Measurements from ENCODE around the gene CPM. TPM values are rescaled to one million over a fixed set of nuclear protein-coding genes. Genes with fewer than 3 reads are reported as not detected.

CPM gene
- total and polyA plus RNA-seq, 10 of the 15 experiments (the other 5 are each of a cell fraction or from before 2014, with no cell fraction given) = 0.06 to 1.7 (median 0.41) TPM

DNA sequence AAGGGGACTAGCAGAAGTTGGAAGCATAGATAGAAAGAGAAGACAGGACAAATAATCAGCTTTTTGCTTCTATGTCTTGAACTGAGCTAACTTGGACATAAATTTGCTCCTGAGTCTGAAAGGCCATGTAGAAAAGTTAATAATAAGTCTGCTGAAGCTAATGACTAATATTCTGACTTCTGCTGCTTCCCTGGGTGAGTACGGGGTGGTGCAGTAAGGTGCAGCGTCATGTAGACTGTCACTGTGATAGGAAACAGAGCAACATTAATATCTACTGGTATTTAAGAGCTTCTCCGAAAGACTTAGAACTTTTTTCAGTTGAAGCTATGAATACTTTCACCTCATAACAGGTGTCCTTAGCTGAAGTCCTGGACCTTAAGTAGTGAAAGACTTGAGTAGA lies 34.1 kb upstream of the CPM start:
- Histone ChIP-seq H3K4me1 (ENCODE audit: control insufficient read depth, insufficient read depth, low read length) (no peaks in the 10 kb centered on the region), H2AFZ (ENCODE audit: control insufficient read depth, low read depth, low read length) (no peak overlapping the region), H3K9me3 (replicated peaks; ENCODE audit: control insufficient read depth, insufficient read depth, low read length) (no peaks in the 10 kb centered on the region), H3K27ac (ENCODE audit: control insufficient read depth, insufficient read depth) (no peak overlapping the region), H3K4me3 (no peak overlapping the region), H3K79me2 (ENCODE audit: control insufficient read depth, insufficient read depth, low read length) (no peaks in the 10 kb centered on the region), H3K4me2 (ENCODE audit: control insufficient read depth, insufficient read depth) (no peak overlapping the region), H3K27me3 (replicated peaks in 1 of 2; ENCODE audit: control insufficient read depth in 2 of 2, insufficient read depth in 2 of 2, low read length in 1 of 2) (no peaks in the 10 kb centered on the region), H3K36me3 (ENCODE audit: control insufficient read depth in 2 of 2, insufficient read depth in 2 of 2, low read length in 1 of 2) (no peaks in the 10 kb centered on the region), H3K9ac (ENCODE audit: control insufficient read depth, insufficient read depth, low read length) (no peak overlapping the region), H4K20me1 (ENCODE audit: control insufficient read depth, insufficient read depth) (no peaks in the 10 kb centered on the region)
- WGBS (ENCODE audit: insufficient coverage, insufficient replicate concordance, low lambda C conversion rate, missing lambda C conversion rate) = 9% methylated on average over 3 of the region's 3 CpGs
- ChIA-PET POLR2A (no interaction called here), CTCF (interaction anchor here (0.9 kb wide), 1 partner anchor 16 kb away, joined by 3 read pairs; no protein-coding TSS in a partner anchor), SMC1A (ENCODE audit: uncharacterized antibody, unreplicated experiment) (interaction anchor here (0.7 to 1.3 kb wide), 3 partner anchors 9 to 64 kb away, joined by 3 to 4 read pairs (median 3); no protein-coding TSS in a partner anchor), RAD21 (ENCODE audit: unreplicated experiment) (interaction anchor here (0.6 kb wide), 2 partner anchors 134 to 926 kb away, joined by 3 read pairs; no protein-coding TSS in a partner anchor)
- DNase-seq (ENCODE audit: low read depth, low spot score) = no peak
- no peak for FAIRE-seq
- ATAC-seq = no peak
- TF ChIP-seq E4F1 (IDR thresholded peaks at IDR 0.05; ENCODE audit: borderline replicate concordance, partially characterized antibody) = no peak
- no peak for TF ChIP-seq LARP7 (IDR thresholded peaks at IDR 0.05)
- TF ChIP-seq MEF2B (IDR thresholded peaks at IDR 0.05; ENCODE audit: partially characterized antibody, poor library complexity, severe bottlenecking) = no peak
- TF ChIP-seq SMC3 (IDR thresholded peaks at IDR 0.05; ENCODE audit: borderline replicate concordance, low read length) = no peak
- BruUV-seq (replicated peaks) = no TSS peak
- intact Hi-C loops (cut with micrococcal nuclease; ENCODE audit: unreplicated experiment) (no loop called here), in situ Hi-C loops (cut with MboI) (no loop called here)

Data from GM12878 (cell line).